ENCODE data around the gene ARHGAP6. TPM values are rescaled to one million over a fixed set of nuclear protein-coding genes. Genes with fewer than 3 reads are reported as not detected.

The ARHGAP6 gene
- total and polyA plus RNA-seq, 11 donors: 2.1 to 6.6 (median 2.5) TPM

- no peak overlapping the region for H3K27ac ChIP-seq
- H3K4me1 ChIP-seq: no peaks in the 10 kb centered on the region
- peaks cover 0 to 6% (median 0%) of the 10 kb centered on the region in 9 donors for H3K27me3 ChIP-seq
- ATAC-seq (no peak), DNase-seq (no peak)
- intact Hi-C loops (cut with DNase I): no loop called here
- H3K36me3 ChIP-seq: no peaks in the 10 kb centered on the region
- H3K4me3 ChIP-seq: no peak overlapping the region
- WGBS, 4 donors: 60 to 89% (median 83%) methylated on average over 1 of the region's 1 CpG
- H3K9me3 ChIP-seq: peaks cover 0 to 4% (median 0%) of the 10 kb centered on the region in 12 donors
- TF ChIP-seq POLR2A (IDR thresholded peaks at IDR 0.05): no peak
- no peak for TF ChIP-seq CTCF (IDR thresholded peaks at IDR 0.05)
These were observed 112.1 kb downstream of the ARHGAP6 start for GRCh38 chrX:11553594-11553993.

DNA sequence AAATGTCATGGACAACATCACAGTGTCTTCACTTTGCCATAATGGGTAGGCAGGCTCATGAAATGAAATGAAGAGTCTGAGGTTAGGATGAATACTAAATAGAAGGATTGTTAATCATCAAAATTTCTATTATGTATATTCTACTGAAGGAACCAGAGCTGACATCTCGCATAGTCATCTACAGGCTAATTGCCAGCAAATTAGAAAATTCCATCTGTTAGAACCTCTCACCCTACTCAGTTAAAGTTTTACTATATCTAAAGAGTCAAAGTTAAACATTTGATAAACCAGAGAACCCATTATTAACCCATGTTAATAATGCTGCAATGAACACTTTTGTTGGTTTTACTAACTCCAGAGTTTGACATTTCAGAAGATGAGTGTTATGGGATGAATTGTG lies 114.6 kb downstream of the ARHGAP6 start:
- TF ChIP-seq CTCF (IDR thresholded peaks at IDR 0.05): no peak
- no peak for TF ChIP-seq POLR2A (IDR thresholded peaks at IDR 0.05)
- no peak for ATAC-seq
- DNase-seq: no peak
- intact Hi-C loops (cut with DNase I): no loop called here
- Histone ChIP-seq H3K4me1 (no peaks in the 10 kb centered on the region), H3K36me3 (no peaks in the 10 kb centered on the region), H3K4me3 (no peak overlapping the region), H3K27me3 (peaks cover 0 to 6% (median 0%) of the 10 kb centered on the region in 9 donors), H3K27ac (no peak overlapping the region), H3K9me3 (peaks cover 0 to 14% (median 0%) of the 10 kb centered on the region in 12 donors)
- WGBS, 4 donors: 86 to 100% (median 96%) methylated on average over 1 of the region's 1 CpG

DNA sequence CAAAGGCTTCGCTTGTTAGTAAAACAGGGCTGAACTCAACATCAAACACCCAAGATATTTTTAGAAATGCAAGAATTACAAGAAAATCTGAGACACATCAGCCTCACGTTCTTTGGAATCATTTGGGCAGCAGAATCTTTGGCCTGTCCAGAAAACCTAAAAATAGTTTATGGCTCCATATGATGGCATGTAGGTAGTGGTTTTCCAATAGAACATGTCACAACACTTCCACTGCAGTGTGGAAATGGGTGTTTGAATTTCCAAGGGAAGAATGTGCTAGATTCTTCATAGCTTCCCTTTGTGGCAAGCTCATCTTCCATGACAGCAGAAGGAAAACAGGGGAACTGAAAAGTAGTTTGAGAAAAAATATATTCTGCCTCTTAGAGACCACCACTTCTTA lies 118.8 kb downstream of the ARHGAP6 start:
- ATAC-seq (no peak), DNase-seq (no peak)
- intact Hi-C loops (cut with DNase I): no loop called here
- H3K27me3 ChIP-seq: peaks cover 0 to 11% (median 0%) of the 10 kb centered on the region in 9 donors
- no peak for TF ChIP-seq POLR2A (IDR thresholded peaks at IDR 0.05)
- no peak for TF ChIP-seq CTCF (IDR thresholded peaks at IDR 0.05)
- WGBS, 4 donors: 51 to 83% (median 66%) methylated on average over 2 of the region's 2 CpGs
- H3K4me1 ChIP-seq: no peaks in the 10 kb centered on the region
- no peak overlapping the region for H3K27ac ChIP-seq
- no peaks in the 10 kb centered on the region for H3K36me3 ChIP-seq
- peaks cover 0 to 14% (median 0%) of the 10 kb centered on the region in 12 donors for H3K9me3 ChIP-seq
- H3K4me3 ChIP-seq: no peak overlapping the region

DNA sequence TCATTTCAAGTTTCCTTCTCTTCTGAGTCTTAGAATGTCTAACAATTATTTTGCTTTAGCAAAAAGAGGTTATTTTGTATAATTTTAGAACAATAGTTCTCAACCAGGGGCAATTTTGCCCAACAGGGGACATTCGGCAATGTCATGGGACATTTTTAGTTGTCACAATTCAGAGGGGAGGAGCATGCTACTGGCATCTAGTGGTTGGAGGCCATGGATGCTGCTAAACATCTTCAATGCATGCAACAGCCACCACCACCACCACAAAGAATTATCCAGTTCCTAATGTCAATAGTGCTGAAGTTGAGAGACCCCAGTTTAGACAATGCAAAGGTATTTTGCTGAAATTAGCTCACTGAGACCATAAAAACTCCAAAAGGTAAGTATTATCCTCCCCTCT lies 122.5 kb downstream of the ARHGAP6 start:
- Histone ChIP-seq H3K4me3 (no peak overlapping the region), H3K27me3 (peaks cover 0 to 5% (median 0%) of the 10 kb centered on the region in 9 donors), H3K36me3 (no peaks in the 10 kb centered on the region), H3K27ac (no peak overlapping the region), H3K4me1 (no peaks in the 10 kb centered on the region), H3K9me3 (peaks cover 0 to 10% (median 0%) of the 10 kb centered on the region in 12 donors)
- DNase-seq: no peak
- no peak for ATAC-seq
- TF ChIP-seq CTCF (IDR thresholded peaks at IDR 0.05) (no peak), POLR2A (IDR thresholded peaks at IDR 0.05) (no peak)
- intact Hi-C loops (cut with DNase I): no loop called here
- 68 to 100% (median 85%) methylated on average over 1 of the region's 1 CpG for WGBS, 4 donors

All from heart left ventricle (tissue), 16 donors.